ENCODE data around the gene DAPK1. TPM values are rescaled to one million over a fixed set of nuclear protein-coding genes. Genes with fewer than 3 reads are reported as not detected.

The DAPK1 gene
- total and polyA plus RNA-seq, 7 donors, result 0.66 to 8.4 (median 2.2) TPM

GRCh38 chr9:87491523-87491922 lies 6.1 kb upstream of the DAPK1 start:
- Histone ChIP-seq H3K27ac (no peak overlapping the region), H3K9me3 (no peaks in the 10 kb centered on the region), H3K4me1 (no peaks in the 10 kb centered on the region), H3K36me3 (ENCODE audit: insufficient read depth in 1 of 2, low read depth in 1 of 2) (no peaks in the 10 kb centered on the region), H3K4me3 (no peak overlapping the region), H3K27me3 (ENCODE audit: insufficient read depth in 3 of 3, low read length in 2 of 3) (no peaks in the 10 kb centered on the region)
- WGBS, 3 donors, result 42 to 51% (median 48%) methylated on average over 3 of the region's 3 CpGs
- intact Hi-C loops (cut with DNase I), result loop anchor here in 1 of 2 donors (10.0 kb wide), 1 partner anchor 173 kb away; no protein-coding TSS in a partner anchor
- DNase-seq (no peak), ATAC-seq (no peak)
- TF ChIP-seq, protein P1, sequence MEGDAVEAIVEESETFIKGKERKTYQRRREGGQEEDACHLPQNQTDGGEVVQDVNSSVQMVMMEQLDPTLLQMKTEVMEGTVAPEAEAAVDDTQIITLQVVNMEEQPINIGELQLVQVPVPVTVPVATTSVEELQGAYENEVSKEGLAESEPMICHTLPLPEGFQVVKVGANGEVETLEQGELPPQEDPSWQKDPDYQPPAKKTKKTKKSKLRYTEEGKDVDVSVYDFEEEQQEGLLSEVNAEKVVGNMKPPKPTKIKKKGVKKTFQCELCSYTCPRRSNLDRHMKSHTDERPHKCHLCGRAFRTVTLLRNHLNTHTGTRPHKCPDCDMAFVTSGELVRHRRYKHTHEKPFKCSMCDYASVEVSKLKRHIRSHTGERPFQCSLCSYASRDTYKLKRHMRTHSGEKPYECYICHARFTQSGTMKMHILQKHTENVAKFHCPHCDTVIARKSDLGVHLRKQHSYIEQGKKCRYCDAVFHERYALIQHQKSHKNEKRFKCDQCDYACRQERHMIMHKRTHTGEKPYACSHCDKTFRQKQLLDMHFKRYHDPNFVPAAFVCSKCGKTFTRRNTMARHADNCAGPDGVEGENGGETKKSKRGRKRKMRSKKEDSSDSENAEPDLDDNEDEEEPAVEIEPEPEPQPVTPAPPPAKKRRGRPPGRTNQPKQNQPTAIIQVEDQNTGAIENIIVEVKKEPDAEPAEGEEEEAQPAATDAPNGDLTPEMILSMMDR (IDR thresholded peaks at IDR 0.05), result no peak

GRCh38 chr9:87492642-87493041 lies 5.0 kb upstream of the DAPK1 start:
- H3K27ac ChIP-seq, result no peak overlapping the region
- no peaks in the 10 kb centered on the region for H3K27me3 ChIP-seq (ENCODE audit: insufficient read depth in 3 of 3, low read length in 2 of 3)
- H3K36me3 ChIP-seq (ENCODE audit: insufficient read depth in 1 of 2, low read depth in 1 of 2), result no peaks in the 10 kb centered on the region
- no peak overlapping the region for H3K4me3 ChIP-seq
- no peak for ATAC-seq
- DNase-seq, result no peak
- no peaks in the 10 kb centered on the region for H3K9me3 ChIP-seq
- intact Hi-C loops (cut with DNase I), result loop anchor here in 1 of 2 donors (10.0 kb wide), 1 partner anchor 172 kb away; no protein-coding TSS in a partner anchor
- 60 to 79% (median 66%) methylated on average over 3 of the region's 3 CpGs for WGBS, 3 donors
- TF ChIP-seq, protein P1 (IDR thresholded peaks at IDR 0.05), result no peak
- H3K4me1 ChIP-seq, result no peaks in the 10 kb centered on the region

DNA sequence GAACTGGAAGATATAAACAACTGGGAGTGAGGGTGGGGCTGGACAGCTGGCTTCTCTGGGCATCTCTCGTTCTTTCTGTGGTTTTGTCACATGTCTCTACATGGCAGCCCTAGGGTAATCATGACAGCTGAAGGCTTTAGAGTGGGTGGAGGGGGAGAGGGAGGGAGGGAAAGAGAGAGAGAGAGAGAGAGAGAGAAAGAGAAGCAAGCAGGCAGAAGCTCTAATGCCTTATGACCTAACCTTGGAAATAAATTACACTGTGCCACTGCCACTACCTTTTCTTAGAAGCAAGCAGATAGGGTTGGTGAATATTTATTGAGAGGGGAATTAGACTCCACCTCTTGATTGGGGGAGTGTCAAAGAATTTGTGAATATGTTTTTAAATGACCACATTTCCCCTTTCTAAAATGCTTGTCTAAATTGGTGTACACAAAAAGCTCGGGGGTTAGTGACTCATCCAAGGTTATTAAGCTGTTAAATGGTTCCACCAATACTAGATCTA lies 2.6 kb upstream of the DAPK1 start:
- no peak overlapping the region for H3K4me3 ChIP-seq

DNA sequence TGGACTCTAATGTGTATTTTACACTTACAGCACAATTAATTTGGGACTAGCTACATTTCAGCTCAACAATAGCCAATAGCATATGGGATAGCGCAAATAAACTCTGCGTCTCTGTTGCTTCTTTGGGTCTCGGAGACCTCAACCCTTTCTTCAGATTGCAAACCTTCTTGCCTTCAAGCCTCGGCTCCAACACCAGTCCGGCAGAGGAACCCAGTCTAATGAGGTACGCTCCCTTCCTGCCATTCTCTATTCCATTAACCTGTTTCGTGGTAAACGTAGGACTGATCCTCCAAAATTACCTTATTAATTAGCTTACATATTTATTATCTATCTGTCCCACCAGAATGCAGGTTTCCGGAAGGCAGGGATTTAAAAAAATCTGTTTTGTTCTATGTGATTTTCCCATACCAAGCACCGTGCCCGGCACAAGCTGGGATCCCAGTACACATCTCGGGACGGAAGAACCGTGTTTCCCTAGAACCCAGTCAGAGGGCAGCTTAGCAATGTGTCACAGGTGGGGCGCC lies 525 bp upstream of the DAPK1 start:
- no peaks in the 10 kb centered on the region for H3K36me3 ChIP-seq (ENCODE audit: insufficient read depth in 1 of 2, low read depth in 1 of 2)
- peaks cover 0 to 2% (median 0%) of the 10 kb centered on the region in 3 donors for H3K27me3 ChIP-seq (ENCODE audit: insufficient read depth in 3 of 3, low read length in 2 of 3)
- H3K27ac ChIP-seq, result no peak overlapping the region
- peak overlapping the region; percentile 69 for H3K4me3 ChIP-seq
- no peaks in the 10 kb centered on the region for H3K4me1 ChIP-seq
- no peaks in the 10 kb centered on the region for H3K9me3 ChIP-seq
- no peak for ATAC-seq
- WGBS, 3 donors, result 33 to 38% (median 36%) methylated on average over 15 of the region's 15 CpGs
- TF ChIP-seq, protein P1 (IDR thresholded peaks at IDR 0.05), result no peak
- no peak for DNase-seq
- intact Hi-C loops (cut with DNase I), result loop anchor here in 1 of 2 donors (5.0 to 10.0 kb wide), 2 partner anchors 160 to 168 kb away; no protein-coding TSS in a partner anchor

More for the DNA sequence above, 2.6 kb upstream of the DAPK1 start:
- Histone ChIP-seq H3K27ac (no peak overlapping the region), H3K27me3 (ENCODE audit: insufficient read depth in 3 of 3, low read length in 2 of 3) (peaks cover 0 to 2% (median 0%) of the 10 kb centered on the region in 3 donors), H3K36me3 (ENCODE audit: insufficient read depth in 1 of 2, low read depth in 1 of 2) (no peaks in the 10 kb centered on the region), H3K9me3 (no peaks in the 10 kb centered on the region), H3K4me1 (no peaks in the 10 kb centered on the region)
- no peak for DNase-seq
- intact Hi-C loops (cut with DNase I), result loop anchor here in 1 of 2 donors (5.0 to 10.0 kb wide), 2 partner anchors 158 to 170 kb away; no protein-coding TSS in a partner anchor
- peak; percentile 50 to 78 (median 73) for ATAC-seq
- TF ChIP-seq, protein P1 (IDR thresholded peaks at IDR 0.05), result no peak
- WGBS, 3 donors, result 2 to 10% (median 3%) methylated on average over 2 of the region's 2 CpGs
